Urinary bladder (tissue), 4 donors: ENCODE measurements around the gene OSBPL3. TPM values are rescaled to one million over a fixed set of nuclear protein-coding genes. Genes with fewer than 3 reads are reported as not detected.

Source experiments
- DNase-seq: peaks from one replicate; pipeline ENCODE4 v3.0.0-alpha.2; 2015; ENCODE audit errors: extremely low spot score
- H3K27ac ChIP-seq: one replicate; pipeline ENCODE4 v1.5.1; 2013; ENCODE audit warnings: low read depth, mild to moderate bottlenecking, moderate library complexity
- H3K36me3 ChIP-seq: one replicate; pipeline ENCODE4 v1.6.1; 2013; ENCODE audit warnings: mild to moderate bottlenecking, moderate library complexity; ENCODE audit not compliant: insufficient read depth
- H3K4me1 ChIP-seq: one replicate; pipeline ENCODE4 v1.6.1; 2013; ENCODE audit warnings: mild to moderate bottlenecking, moderate library complexity; ENCODE audit not compliant: insufficient read depth
- H3K4me3 ChIP-seq: one replicate; pipeline ENCODE4 v1.5.1; 2013; ENCODE audit warnings: low read depth, low read length
- WGBS: extraction: QIAGEN DNeasy Blood & Tissue Kit; methylation state at CpG from one replicate; pipeline ENCODE4 v1.1.7; 2013; 5-methylcytosine and 5-hydroxymethylcytosine counted together
- polyA plus RNA-seq: library from polyadenylated mRNA; stranded (reverse); fragments of 200-250 nt; gene quantifications from one replicate; pipeline ENCODE4 v1.2.3, GENCODE V29; 2013
- total RNA-seq: library from RNA; depleted of rRNA; stranded (reverse); fragments of >200 nt; gene quantifications from one replicate; pipeline ENCODE4 v1.2.3, GENCODE V29; 2014
- donor health status: healthy with polysubstance abuse.
- donor health status: healthy.

OSBPL3 gene
- total and polyA plus RNA-seq, 2 donors: 1.9 to 4.9 TPM

DNA sequence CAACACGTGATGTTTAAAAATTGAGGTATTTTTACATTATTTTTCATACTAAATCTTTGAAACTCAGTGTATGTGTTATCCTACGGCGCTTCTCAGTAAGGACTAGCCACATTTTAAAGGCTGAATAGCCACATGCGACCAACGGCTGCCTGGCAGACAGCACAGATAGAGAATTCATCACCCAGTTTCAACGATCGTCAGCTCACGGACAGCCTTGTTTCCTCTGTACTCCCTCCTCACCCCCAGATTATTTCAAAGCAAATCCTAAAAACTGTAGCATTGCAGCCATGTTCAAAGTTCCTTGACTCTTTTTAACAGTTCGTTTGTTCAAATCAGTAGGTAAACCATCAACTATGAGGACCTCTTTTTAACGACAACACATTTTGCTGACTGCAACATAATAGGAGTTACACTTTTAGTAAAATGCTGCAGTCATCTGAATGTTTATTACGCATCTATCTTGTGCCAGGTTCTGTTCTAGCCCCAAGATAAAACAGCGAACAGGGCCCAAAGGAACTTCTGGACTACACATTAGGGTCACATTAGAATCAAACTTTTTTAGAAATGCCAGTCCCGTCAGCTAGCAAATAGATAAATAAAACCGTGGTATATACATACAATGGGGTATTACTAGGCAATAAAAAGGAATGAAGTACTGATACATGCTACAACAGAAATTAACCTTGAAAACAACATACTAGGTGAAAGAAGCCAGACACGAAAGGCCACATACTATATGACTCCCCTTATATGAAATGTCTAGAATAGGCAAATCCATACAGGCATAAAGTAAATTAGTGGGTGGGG is 5.7 kb downstream of the OSBPL3 start:
- no peak for DNase-seq
- no peak overlapping the region for H3K4me3 ChIP-seq
- 79% methylated on average over 15 of the region's 15 CpGs for WGBS

DNA sequence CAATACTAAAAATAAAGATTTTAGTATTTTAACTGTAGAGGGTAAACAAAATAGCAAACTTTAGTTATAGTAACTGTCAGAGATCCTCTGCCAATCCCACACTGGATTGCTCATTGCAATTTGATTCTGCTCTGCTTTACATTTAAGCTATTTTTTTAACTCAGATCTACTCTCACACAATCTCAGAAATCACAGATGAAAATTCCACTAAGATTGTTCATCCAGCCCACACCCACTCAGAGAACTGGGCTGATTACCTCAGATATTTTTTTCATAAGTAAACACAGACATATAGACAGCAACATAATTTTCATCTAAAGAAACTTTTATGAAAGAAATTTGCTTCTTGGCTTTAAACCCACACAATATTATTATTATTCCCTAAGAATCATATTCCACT is 7.0 kb downstream of the OSBPL3 start:
- no peak for DNase-seq
- H3K4me3 ChIP-seq: no peak overlapping the region
- no peaks in the 10 kb centered on the region for H3K4me1 ChIP-seq
- no peaks in the 10 kb centered on the region for H3K36me3 ChIP-seq
- no peak overlapping the region for H3K27ac ChIP-seq

More for the DNA sequence above, 5.7 kb downstream of the OSBPL3 start:
- Histone ChIP-seq H3K36me3 (no peaks in the 10 kb centered on the region), H3K27ac (no peak overlapping the region), H3K4me1 (peaks cover 1% of the 10 kb centered on the region)

DNA sequence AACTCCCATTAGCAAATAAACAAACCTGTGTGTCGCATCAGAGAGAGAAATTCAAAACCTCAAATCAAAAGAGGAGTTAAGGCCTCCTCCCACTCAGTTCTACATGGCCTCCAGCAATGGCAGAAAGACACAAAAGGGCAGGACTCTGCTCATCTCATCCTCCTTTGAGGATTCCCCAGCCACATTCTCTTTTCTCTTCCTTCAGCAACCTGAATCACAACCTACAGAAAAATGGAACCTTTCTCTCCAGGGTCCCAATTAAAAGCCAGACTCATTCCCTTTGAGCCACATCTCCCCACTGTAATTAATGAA is 7.9 kb downstream of the OSBPL3 start:
- DNase-seq: no peak
- Histone ChIP-seq H3K4me1 (no peaks in the 10 kb centered on the region), H3K36me3 (no peaks in the 10 kb centered on the region), H3K4me3 (no peak overlapping the region), H3K27ac (no peak overlapping the region)
- 73% methylated on average over 1 of the region's 1 CpG for WGBS

DNA sequence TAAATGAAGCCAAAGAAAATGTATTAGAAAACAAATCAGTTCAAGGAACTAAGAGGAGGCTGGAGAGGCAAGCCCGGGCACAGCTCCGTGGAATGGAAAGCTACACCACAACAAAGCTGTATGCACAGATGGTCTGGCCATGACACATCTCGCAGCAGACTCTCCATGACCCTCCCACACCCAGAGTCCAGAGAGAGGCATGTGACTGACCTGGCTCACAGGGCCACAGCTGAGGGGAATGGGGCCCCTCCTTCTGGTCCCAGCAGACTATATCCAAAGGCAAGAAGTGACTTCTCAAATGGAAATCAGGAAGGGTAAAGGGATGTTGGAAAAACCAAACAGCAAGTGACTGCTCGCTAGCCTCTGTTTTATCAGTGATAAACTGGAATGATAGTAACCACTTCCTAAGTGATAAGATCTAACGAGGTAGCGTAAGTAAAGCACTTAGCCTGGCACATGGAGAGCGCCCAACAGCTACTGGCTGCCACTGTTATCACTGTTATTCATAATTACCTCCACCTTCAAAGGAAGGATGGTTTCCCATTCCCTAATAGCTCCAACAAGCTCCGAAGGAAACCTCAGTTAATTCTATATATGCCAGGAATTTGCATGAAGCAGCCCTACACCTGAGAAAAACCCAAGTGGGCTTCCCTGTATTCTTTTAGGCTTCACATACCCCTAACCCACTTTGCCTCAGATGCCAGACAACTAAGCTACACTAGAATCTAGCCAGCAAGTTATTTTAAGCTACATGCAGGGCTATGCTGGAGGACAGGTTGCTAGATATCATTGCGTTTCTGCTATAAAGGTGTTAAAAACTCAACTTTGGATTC is 8.4 kb downstream of the OSBPL3 start:
- no peak overlapping the region for H3K4me3 ChIP-seq
- WGBS: 58% methylated on average over 9 of the region's 9 CpGs
- H3K27ac ChIP-seq: no peak overlapping the region
- H3K36me3 ChIP-seq: no peaks in the 10 kb centered on the region
- no peaks in the 10 kb centered on the region for H3K4me1 ChIP-seq
- DNase-seq: peak; percentile 4

DNA sequence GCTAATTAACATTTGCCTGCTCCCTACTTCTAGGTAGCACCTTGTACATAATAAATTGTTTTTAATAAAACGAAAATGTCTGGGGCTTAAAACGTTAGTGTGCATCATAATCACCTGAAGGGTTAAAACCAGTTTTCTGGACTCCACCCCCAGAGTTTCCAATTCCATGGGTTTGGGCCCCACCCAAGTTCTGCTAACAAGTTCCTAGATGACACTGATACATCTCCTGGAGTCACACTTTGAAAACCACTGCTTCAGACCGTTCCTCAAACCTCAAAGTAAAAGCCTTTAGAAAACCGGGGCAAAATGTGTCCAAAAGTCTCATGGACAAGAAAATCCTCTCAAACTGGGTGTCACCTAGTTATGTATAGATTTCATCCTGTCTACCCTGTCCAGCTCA is 9.3 kb downstream of the OSBPL3 start:
- Histone ChIP-seq H3K4me1 (peaks cover 2% of the 10 kb centered on the region), H3K27ac (no peak overlapping the region), H3K36me3 (no peaks in the 10 kb centered on the region), H3K4me3 (no peak overlapping the region)
- no peak for DNase-seq
- WGBS: 67% methylated on average over 4 of the region's 4 CpGs

DNA sequence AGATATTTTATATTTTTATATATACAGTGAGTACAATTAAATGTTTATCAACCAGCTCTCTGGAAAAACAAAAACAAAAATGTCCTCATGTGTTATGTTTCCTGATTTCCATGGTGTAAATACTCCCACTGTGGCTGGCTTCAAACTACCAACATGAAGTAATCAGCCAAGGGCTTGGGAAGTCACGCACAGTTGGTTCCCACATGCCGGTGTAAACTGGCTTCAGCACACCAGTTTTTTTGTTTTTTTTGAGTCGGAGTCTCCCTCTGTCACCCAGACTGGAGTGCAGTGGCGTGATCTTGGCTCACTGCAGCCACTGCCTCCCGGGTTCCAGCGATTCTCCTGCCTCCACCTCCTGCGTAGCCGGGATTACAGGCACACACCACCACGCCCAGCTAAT is 11.8 kb downstream of the OSBPL3 start:
- no peak overlapping the region for H3K4me3 ChIP-seq
- peaks cover 2% of the 10 kb centered on the region for H3K4me1 ChIP-seq
- H3K36me3 ChIP-seq: no peaks in the 10 kb centered on the region
- no peak overlapping the region for H3K27ac ChIP-seq
- DNase-seq: no peak
- WGBS: 81% methylated on average over 9 of the region's 9 CpGs

DNA sequence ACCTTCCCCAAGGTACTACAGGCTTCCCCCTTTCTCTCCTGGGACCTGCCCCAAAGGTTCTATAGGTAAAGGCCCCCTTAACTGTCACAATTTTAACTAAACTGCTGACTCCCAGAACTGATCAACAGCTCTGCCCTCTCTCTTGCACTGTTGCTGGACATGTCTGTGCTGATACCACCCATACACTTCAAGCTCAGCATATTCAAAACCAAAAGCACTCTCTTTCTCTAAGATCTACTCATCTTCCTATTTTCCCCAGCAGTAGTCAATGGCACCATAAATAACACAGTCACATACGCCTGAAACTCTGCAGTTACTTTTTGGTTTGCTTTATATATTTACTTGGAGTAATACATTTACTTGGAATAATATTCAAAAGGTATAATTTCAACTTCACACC is 12.3 kb downstream of the OSBPL3 start:
- Histone ChIP-seq H3K4me1 (peaks cover 2% of the 10 kb centered on the region), H3K27ac (no peak overlapping the region), H3K36me3 (no peaks in the 10 kb centered on the region), H3K4me3 (no peak overlapping the region)
- 65% methylated on average over 1 of the region's 1 CpG for WGBS
- no peak for DNase-seq

DNA sequence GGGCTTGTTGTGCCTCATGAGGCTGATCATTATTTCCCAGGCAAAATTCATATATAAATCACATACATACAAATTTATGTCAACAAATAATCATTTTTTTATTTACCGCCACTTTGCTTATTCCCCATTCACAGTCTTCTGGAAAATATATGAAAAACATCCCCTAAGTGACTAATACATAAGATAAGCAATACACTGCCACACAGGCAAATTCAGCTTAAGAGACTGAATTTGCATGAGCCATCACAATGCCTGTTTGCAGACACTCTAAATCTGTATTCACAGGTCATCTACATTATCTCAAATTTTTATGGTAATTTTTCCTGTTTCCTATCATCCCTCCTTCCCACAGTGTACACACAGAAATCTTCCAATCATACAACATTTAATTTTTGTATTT is 13.2 kb downstream of the OSBPL3 start:
- 92% methylated on average over 1 of the region's 1 CpG for WGBS
- H3K27ac ChIP-seq: no peak overlapping the region

DNA sequence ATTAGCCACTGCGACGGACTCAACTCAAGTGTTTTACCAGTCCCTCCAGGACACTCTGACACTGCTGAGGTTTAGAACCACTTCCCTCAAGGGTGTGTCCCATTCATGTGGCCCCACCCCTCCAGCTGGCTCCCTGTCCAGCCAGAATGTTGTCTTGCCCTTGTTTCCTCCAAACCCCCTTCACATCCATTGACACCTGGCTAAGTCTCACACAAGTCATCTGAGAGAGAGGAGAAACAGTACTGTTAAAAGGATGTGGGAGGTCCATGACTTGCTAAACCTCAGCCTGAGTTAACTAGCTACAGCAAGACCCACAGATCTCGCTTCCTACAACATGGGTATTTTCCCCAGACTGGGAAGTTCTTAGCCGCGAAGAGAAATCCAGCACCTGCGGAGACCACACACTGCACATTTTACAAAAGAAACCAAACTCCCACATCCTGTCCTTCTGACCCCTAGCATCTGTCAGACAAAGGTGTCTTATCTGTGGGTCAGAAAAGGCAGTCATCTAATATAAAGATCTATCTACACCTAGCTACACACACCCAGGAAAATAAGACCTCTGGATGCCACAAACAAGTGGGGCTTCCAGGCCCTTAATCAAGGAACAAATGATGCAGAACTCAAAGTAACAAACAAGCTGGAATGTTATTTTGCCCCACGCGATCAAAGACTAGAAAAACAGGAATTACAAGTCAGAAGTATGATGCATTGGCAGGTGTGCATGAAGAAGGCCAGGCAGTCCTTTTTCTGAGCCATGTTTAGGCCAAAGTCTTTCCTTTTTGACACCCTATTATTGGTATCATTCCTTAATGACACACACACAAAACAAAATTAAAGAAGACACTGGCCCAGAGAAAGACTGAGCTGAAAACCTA is 13.9 kb downstream of the OSBPL3 start:
- no peaks in the 10 kb centered on the region for H3K36me3 ChIP-seq
- peaks cover 2% of the 10 kb centered on the region for H3K4me1 ChIP-seq
- peak; percentile 35 for DNase-seq
- peak overlapping the region; percentile 18 for H3K27ac ChIP-seq
- H3K4me3 ChIP-seq: no peak overlapping the region
- WGBS: 66% methylated on average over 8 of the region's 8 CpGs

More for the DNA sequence above, 13.2 kb downstream of the OSBPL3 start:
- no peak overlapping the region for H3K4me3 ChIP-seq
- peaks cover 2% of the 10 kb centered on the region for H3K4me1 ChIP-seq
- no peak for DNase-seq
- no peaks in the 10 kb centered on the region for H3K36me3 ChIP-seq

DNA sequence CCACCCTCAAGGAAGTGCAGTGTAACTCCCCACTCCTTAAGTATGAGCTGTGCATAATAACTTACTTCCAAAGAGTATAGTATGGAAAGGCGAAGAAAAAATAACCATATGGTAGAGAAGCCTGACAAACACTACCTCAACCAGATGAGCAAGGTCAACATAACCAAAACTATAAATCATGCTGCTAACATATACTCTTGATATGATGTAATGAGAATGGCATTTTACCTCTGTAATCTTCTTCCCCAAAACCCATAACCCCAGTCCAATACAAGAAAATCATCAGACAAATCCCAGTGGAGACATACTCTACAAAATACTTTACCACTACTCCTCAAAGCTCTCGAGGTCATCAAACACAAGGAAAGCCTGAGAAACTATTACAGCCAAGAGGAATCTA is 15.8 kb downstream of the OSBPL3 start:
- 86% methylated on average over 2 of the region's 2 CpGs for WGBS
- Histone ChIP-seq H3K4me3 (no peak overlapping the region), H3K36me3 (no peaks in the 10 kb centered on the region), H3K27ac (no peak overlapping the region), H3K4me1 (peaks cover 2% of the 10 kb centered on the region)
- DNase-seq: no peak

DNA sequence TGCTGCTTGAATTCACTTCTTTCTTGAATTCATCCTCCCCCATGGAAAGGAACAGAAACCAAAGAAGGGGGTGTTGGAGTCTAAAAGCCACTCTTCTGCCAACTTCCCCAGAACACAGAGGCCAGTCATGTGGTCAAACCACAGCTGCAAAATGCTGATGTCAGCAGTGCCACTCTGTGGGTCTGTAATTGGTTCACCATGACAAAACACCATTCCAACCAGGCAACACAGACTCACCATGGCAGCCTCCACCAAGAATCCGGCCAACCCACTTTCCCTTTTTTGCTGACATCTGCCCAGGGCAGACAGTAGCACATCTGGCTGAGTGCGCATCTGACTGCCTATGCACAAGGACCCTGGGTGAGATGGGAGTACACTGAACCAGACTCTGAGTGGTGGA is 16.8 kb downstream of the OSBPL3 start:
- Histone ChIP-seq H3K36me3 (no peaks in the 10 kb centered on the region), H3K27ac (no peak overlapping the region), H3K4me3 (no peak overlapping the region), H3K4me1 (peaks cover 2% of the 10 kb centered on the region)
- DNase-seq: no peak
- WGBS: 90% methylated on average over 2 of the region's 2 CpGs

DNA sequence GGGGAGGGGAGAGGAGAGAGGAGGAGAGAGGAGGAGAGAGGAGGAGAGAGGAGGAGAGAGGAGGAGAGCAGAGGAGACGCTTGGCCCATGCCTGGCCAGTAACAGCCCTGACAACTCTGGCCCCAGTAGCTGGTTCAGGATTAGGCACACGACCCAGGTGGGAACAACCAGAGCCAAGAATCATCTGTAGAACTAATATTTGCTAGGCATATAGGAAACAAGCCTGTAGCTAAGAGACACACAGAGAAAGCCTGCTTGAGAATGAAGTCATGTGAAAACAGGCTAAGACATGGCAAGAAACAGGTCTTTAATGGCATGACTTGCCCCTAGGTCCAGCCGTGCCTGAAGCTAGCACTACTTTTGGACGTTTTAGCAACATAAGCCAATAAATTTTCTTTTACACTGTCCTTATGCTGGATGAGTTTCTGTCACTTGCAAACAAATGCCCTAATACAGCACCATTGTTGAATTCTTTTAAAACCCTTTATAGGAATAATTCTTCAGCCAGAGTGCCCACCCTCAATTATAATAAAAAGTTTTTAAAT is 17.5 kb downstream of the OSBPL3 start:
- no peaks in the 10 kb centered on the region for H3K36me3 ChIP-seq
- no peak overlapping the region for H3K4me3 ChIP-seq
- 69% methylated on average over 4 of the region's 4 CpGs for WGBS
- no peak for DNase-seq
- no peak overlapping the region for H3K27ac ChIP-seq
- peaks cover 2% of the 10 kb centered on the region for H3K4me1 ChIP-seq

DNA sequence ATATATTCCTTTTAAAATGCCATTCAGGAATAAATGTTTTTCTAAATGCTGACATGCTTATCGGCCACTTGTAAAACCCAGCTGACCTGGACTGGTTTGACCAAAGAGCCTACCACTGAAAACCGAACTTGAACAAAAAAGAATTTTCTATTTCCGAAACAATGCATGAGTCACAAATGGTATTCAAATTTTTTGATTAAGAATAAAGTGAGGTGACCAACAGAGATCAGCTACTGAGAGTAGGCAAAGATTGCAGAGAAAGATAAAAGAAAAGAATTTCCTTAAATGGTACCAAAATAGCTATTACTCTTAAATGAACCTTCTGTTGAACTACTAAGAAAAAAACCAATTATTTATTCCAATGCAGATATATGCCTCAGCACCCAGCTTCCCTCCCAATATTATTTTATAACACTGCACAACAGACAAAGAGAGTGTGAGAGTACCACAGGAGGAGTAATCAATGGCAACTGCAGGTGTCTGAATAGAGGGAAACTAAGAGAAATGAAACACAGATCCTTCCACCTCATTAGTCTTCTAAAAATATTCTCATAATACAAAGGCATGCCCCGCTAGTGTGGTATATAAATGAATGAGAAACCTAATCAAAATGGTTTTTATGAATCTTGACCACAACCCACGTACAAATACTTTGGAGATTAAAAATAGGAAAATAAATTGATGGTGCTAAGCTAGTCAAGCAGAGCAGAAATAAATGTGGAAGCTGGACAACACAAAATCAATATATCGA is 20.1 kb downstream of the OSBPL3 start:
- H3K27ac ChIP-seq: no peak overlapping the region
- no peaks in the 10 kb centered on the region for H3K36me3 ChIP-seq
- 92% methylated on average over 6 of the region's 6 CpGs for WGBS
- DNase-seq: no peak
- H3K4me3 ChIP-seq: no peak overlapping the region
- no peaks in the 10 kb centered on the region for H3K4me1 ChIP-seq
